Activated CD8-positive, alpha-beta memory T cell treated with anti-CD3 and anti-CD28 coated beads for 36 hours (primary cell): ENCODE data around the gene ADGRB2. TPM values are rescaled to one million over a fixed set of nuclear protein-coding genes. Genes with fewer than 3 reads are reported as not detected.
"Not testable (repeated sequence)": the region's sequence is repeated elsewhere in the genome, so short reads cannot be mapped to it uniquely, and the experiment has no call there.

Experiments
- CTCF ChIA-PET: fragments of 350-600 bp; sonication (Branson Sonifier 250); formaldehyde crosslinking; loops from one replicate; lab custom pipeline; 2021; ENCODE audit warnings: antibody characterized with exemption; lab: Charles Lee
- POLR2A ChIA-PET: fragments of 350-600 bp; sonication (Branson Sonifier 250); formaldehyde crosslinking; loops from one replicate; lab custom pipeline; 2021; ENCODE audit warnings: antibody characterized with exemption; lab: Charles Lee
- total RNA-seq, 2 experiments: library from RNA; stranded (reverse); gene quantifications; one replicate each; pipeline ENCODE4 v1.2.3, GENCODE V29; 2021

Gene ADGRB2
- total RNA-seq, 2 experiments from 2014 or later, result 0.13 to 0.32 TPM

GRCh38 chr1:31725777-31726535, 38.2 kb downstream of the ADGRB2 start:
- ChIA-PET POLR2A (no interaction called here), CTCF (interaction anchor here (1.2 to 1.3 kb wide), 2 partner anchors 63 to 65 kb away, joined by 3 to 4 read pairs; no protein-coding TSS in a partner anchor)

- ChIA-PET CTCF (interaction anchor here (1.2 kb wide), 1 partner anchor 64 kb away, joined by 3 read pairs; no protein-coding TSS in a partner anchor), POLR2A (no interaction called here)
Measured at GRCh38 chr1:31725134-31725533, 39.0 kb downstream of the ADGRB2 start.

DNA sequence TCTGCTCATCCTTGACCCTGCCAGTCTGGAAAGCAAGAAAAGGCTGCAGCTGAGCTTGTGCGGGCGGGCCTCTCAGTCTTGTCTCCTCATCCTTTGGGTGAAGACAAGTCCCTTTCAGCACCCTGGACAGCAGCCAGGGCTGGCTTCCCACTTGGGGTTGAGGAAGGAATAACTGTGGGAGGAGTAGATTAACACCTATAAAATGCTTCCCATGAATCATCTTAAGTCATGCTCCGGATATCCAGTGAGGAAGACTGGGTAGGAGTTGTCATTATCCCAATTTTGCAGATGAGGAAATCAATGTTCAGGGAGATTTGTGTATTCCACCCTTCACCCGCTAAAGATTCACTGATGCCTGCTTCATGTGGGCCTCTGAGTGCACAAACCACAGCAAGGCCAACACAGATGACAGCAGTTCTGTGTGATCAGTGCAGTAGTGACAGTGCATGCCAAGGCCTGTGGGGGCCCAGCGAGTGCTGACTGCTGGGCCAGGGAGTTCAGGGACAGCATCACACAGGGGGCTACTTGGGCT, 40.2 kb downstream of the ADGRB2 start:
- POLR2A ChIA-PET, result no interaction called here
- CTCF ChIA-PET, result no interaction called here

DNA sequence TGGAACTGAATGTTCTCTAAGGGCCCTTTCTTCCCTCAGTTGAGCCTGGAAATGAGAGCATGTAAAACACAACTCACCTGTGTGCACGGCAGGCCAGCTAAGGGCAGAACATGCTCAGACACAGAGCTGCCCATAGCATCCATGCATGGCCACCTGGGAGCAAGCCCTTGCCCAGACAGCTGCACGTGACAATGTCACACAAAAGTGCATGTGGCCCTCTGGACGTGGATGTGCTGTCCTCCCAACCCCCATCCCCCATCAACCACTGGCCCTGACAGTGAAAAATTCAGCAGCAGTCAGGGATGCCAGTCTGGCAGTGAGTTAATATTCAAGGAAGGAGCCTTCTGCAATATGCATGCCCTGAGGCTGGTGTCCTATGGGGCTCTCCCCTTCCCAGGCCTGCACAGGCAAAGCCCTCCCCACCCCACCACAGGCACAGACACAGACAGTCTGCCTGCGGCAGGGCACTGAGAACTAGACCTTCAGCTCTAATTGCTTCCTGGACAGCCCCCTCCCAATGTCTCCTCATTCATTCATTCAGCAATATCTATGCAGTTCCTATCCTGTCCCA, 45.7 kb downstream of the ADGRB2 start:
- CTCF ChIA-PET, result interaction anchor here (2.7 kb wide), 1 partner anchor 71 kb away, joined by 7 read pairs; no protein-coding TSS in a partner anchor
- POLR2A ChIA-PET, result no interaction called here

DNA sequence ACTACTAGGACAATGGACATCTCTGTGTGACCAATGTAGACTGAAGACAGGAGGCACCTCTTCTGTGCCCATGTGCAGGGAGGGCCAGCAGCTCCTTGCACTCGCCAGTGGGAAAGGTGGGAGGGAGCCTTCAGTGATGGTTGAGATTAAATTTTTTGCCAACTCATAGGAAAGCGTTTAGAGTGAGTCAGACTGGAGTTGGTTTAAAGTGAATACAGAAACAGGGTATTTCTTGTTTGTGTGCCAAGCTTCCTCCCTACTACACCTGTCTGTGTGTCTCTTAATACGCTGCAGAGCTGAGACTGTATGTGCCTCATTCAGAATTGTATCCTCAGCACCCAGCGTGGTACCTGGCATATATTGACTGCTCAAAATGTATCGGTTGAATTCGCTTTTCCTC, 46.8 kb downstream of the ADGRB2 start:
- CTCF ChIA-PET, result interaction anchor here (0.6 to 2.7 kb wide), 4 partner anchors 14 to 252 kb away, joined by 3 to 7 read pairs (median 6); partner anchors contain the start of gene COL16A1
- POLR2A ChIA-PET, result no interaction called here

DNA sequence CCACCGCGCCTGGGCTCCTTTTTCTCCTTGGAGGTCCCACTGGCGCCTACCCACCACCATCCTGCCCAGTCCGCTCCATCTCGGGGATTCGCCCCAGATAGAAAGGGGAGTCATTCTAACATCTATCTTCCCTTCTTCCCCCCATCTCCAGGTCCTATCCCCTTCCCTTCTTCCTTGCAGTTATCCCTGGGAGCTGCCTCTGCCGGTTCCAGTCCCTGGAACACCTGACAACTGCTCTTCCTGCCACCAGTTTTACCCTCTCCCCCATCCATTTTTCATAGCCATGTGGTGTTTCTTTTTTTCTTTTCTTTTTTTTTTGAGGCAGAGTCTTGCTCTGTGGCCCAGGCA, 48.3 kb downstream of the ADGRB2 start:
- CTCF ChIA-PET, result interaction anchor here (0.7 to 2.7 kb wide), 8 partner anchors 11 to 75 kb away, joined by 3 to 9 read pairs (median 4); partner anchors contain the start of gene COL16A1
- POLR2A ChIA-PET, result interaction anchor here (0.7 kb wide), 1 partner anchor 335 kb away, joined by 5 read pairs; no protein-coding TSS in a partner anchor

- ChIA-PET CTCF (interaction anchor here (0.7 to 2.7 kb wide), 10 partner anchors 10 to 75 kb away, joined by 3 to 9 read pairs (median 4); partner anchors contain the start of gene COL16A1), POLR2A (interaction anchor here (0.6 to 0.7 kb wide), 2 partner anchors 301 to 335 kb away, joined by 4 to 5 read pairs; no protein-coding TSS in a partner anchor)
Measured at GRCh38 chr1:31715087-31715872, 48.9 kb downstream of the ADGRB2 start.

DNA sequence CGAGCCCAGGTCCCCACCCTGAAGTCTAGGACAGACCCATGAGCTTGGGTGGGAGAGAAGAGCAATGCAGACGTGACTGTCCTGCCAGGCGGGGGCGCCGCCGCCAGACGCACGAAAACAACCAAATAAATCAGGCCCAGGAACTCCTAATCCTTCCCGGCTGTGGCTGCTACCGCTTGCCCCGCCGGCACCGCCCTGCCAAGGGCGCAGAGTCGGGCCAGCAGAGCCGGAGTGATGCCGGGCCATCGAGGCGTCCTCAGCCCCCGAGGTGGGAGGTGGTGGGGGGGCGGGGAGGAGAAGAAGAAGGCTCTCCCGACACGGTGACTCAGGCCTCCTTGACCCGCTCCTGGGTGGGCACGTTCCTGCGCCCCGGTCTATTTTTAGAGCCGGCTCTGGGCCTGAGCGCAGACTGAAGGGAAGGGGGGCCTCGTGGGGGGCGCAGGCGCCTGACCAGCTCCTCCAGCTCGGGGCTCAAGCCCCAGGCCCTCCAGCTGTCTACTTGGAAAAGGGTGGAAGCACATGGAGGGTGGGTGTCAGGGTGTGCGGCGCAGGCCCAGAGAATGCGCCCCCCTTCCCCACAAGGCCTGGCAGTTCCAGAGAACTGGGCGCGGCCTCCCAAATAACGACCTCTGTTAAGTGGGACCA, 49.6 kb downstream of the ADGRB2 start:
- ChIA-PET CTCF (interaction anchor here (1.1 to 2.7 kb wide), 8 partner anchors 9 to 246 kb away, joined by 3 to 9 read pairs (median 4); no protein-coding TSS in a partner anchor), POLR2A (interaction anchor here (0.6 kb wide), 1 partner anchor 302 kb away, joined by 4 read pairs; no protein-coding TSS in a partner anchor)

- POLR2A ChIA-PET, result no interaction called here
- CTCF ChIA-PET, result no interaction called here
Measured at GRCh38 chr1:31712630-31713029, 51.5 kb downstream of the ADGRB2 start.

- ChIA-PET POLR2A (no interaction called here), CTCF (interaction anchor here (0.9 kb wide), 1 partner anchor 49 kb away, joined by 3 read pairs; no protein-coding TSS in a partner anchor)
Measured at GRCh38 chr1:31712068-31712467, 52.1 kb downstream of the ADGRB2 start.

- POLR2A ChIA-PET, result no interaction called here
Measured at GRCh38 chr1:31708324-31708723, 55.8 kb downstream of the ADGRB2 start.

GRCh38 chr1:31707711-31708110, 56.4 kb downstream of the ADGRB2 start:
- POLR2A ChIA-PET, result no interaction called here
- CTCF ChIA-PET, result interaction anchor here (0.6 to 1.5 kb wide), 3 partner anchors 45 to 208 kb away, joined by 3 to 5 read pairs (median 3); no protein-coding TSS in a partner anchor

More at GRCh38 chr1:31708324-31708723, 55.8 kb downstream of the ADGRB2 start:
- CTCF ChIA-PET, result interaction anchor here (0.6 to 1.5 kb wide), 3 partner anchors 45 to 207 kb away, joined by 3 to 5 read pairs (median 3); no protein-coding TSS in a partner anchor

DNA sequence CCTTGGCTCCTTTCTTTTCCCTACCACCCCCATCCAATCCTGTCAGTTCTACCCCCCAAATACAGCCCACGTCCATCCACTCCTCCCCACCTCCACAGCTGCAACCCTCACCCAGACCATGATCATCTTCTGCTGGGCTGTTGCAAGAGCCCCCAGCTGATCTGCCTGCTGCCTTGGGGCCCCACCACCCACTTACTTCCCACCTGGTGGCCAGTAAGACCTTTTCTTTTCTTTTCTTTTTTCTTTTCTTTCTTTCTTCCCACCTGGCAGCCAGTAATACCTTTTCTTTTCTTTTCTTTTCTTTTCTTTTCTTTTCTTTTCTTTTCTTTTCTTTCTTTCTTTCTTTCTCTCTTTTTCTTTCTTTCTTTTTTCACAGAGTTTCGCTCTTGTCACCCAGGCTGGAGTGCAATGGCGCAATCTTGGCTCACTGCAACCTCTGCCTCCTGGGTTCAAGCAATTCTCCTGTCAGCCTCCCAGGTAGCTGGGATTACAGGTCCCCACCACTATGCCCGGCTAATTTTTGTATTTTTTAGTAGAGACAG, 57.0 kb downstream of the ADGRB2 start:
- CTCF ChIA-PET, result interaction anchor here (0.7 kb wide), 1 partner anchor 39 kb away, joined by 3 read pairs; no protein-coding TSS in a partner anchor

GRCh38 chr1:31706384-31707058, 57.6 kb downstream of the ADGRB2 start:
- ChIA-PET CTCF (interaction anchor here (0.7 kb wide), 1 partner anchor 39 kb away, joined by 3 read pairs; no protein-coding TSS in a partner anchor), POLR2A (no interaction called here)

More for the DNA sequence above, 57.0 kb downstream of the ADGRB2 start:
- POLR2A ChIA-PET, result not testable (repeated sequence)

DNA sequence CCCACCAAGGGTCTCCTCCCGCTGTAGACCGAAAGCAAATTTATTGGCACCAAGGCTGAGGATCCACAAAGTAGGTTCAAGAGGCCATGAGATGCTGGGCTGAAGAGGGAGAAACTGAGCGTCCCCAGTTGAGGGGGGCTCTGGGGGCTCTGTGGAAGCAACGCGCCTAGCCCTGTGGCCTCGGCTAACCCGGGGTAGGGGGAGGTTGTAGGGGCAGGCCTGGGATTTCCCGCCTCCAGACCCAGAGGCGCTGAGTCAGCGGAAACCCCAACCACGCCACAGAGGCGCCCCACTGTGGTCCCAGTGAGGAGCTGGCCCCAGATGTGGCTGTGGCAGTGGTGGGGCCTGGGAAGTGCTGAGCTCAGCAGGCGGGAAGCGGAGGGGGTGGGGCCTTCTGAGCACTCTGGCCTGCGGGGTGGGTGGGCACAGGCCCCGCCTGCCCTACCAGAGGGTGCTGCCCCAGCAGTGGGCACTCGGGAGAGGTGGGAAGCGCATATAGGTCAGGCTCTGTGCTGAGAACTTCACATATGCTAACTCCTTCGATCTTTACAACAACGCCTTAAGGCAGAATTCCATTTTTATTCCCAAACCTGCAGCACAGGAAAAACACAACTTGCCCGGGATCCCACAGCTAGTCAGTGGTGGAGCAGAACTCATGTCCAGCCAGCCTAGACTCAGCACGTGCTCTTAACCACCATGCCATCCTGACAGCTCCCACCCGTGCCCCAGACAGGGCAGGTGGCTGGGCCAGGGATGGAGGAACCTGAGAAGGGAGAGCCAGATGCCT, 58.9 kb downstream of the ADGRB2 start:
- POLR2A ChIA-PET, result interaction anchor here (1.2 kb wide), 1 partner anchor 60 kb away, joined by 3 read pairs; the partner anchor contains the start of gene PEF1
- CTCF ChIA-PET, result interaction anchor here (0.6 to 3.7 kb wide), 9 partner anchors 9 to 83 kb away, joined by 3 to 11 read pairs (median 4); partner anchors contain the start of gene PEF1
